GM10248 (cell line): ENCODE data around the gene GMFB.
"Not testable (repeated sequence)": the region's sequence is repeated elsewhere in the genome, so short reads cannot be mapped to it uniquely, and the experiment has no call there.

Experiments
- CTCF ChIA-PET: fragments of 300-600 bp; sonication (Branson Sonifier 250); formaldehyde crosslinking; extraction: SDS; loops from one replicate; lab custom pipeline; 2021; ENCODE audit warnings: antibody characterized with exemption; lab: Yijun Ruan, JAX
- POLR2A ChIA-PET: fragments of 350-650 bp; sonication (Branson Sonifier 250); formaldehyde crosslinking; extraction: SDS; loops from one replicate; lab custom pipeline; 2020; ENCODE audit warnings: antibody characterized with exemption; lab: Yijun Ruan, JAX
- DNase-seq: peaks from one replicate; pipeline ENCODE4 v3.0.0; 2012; ENCODE audit errors: extremely low spot score
- CTCF ChIP-seq: IDR thresholded peaks from 2 replicates; pipeline ENCODE4 v1.5.1; 2012; ENCODE audit warnings: mild to moderate bottlenecking, low read depth; ENCODE audit errors: extremely low read depth, missing control alignments, control extremely low read depth

Gene GMFB

GRCh38 chr14:54472315-54472714, 16.5 kb downstream of the GMFB start:
- no peak for TF ChIP-seq CTCF
- CTCF ChIA-PET: interaction anchor here (1.0 kb wide), 1 partner anchor 19 kb away, joined by 3 read pairs; no protein-coding TSS in a partner anchor
- POLR2A ChIA-PET: interaction anchor here (1.1 kb wide), 1 partner anchor 16 kb away, joined by 3 read pairs; no protein-coding TSS in a partner anchor
- no peak for DNase-seq

GRCh38 chr14:54471641-54472040, 17.1 kb downstream of the GMFB start:
- ChIA-PET POLR2A (interaction anchor here (1.1 kb wide), 1 partner anchor 17 kb away, joined by 3 read pairs; no protein-coding TSS in a partner anchor), CTCF (no interaction called here)
- TF ChIP-seq CTCF: no peak
- DNase-seq: no peak

- ChIA-PET POLR2A (no interaction called here), CTCF (no interaction called here)
- DNase-seq: no peak
- no peak for TF ChIP-seq CTCF
Observed at GRCh38 chr14:54470701-54471100, 18.1 kb downstream of the GMFB start.

- ChIA-PET CTCF (interaction anchor here (0.7 to 2.0 kb wide), 3 partner anchors 10 to 17 kb away, joined by 3 to 7 read pairs (median 4); no protein-coding TSS in a partner anchor), POLR2A (no interaction called here)
- no peak for DNase-seq
- TF ChIP-seq CTCF: no peak
Observed at GRCh38 chr14:54467280-54467679, 21.5 kb downstream of the GMFB start.

GRCh38 chr14:54465654-54466053, 23.1 kb downstream of the GMFB start:
- no peak for TF ChIP-seq CTCF
- ChIA-PET POLR2A (no interaction called here), CTCF (interaction anchor here (1.0 to 2.1 kb wide), 5 partner anchors 8 to 118 kb away, joined by 3 to 5 read pairs (median 4); no protein-coding TSS in a partner anchor)
- no peak for DNase-seq

- ChIA-PET POLR2A (no interaction called here), CTCF (interaction anchor here (1.2 to 1.9 kb wide), 3 partner anchors 12 to 66 kb away, joined by 3 to 9 read pairs (median 4); no protein-coding TSS in a partner anchor)
- DNase-seq: no peak
- TF ChIP-seq CTCF: no peak
Observed at GRCh38 chr14:54462048-54462447, 26.7 kb downstream of the GMFB start.

- ChIA-PET POLR2A (interaction anchor here (1.6 kb wide), 1 partner anchor 50 kb away, joined by 3 read pairs; no protein-coding TSS in a partner anchor), CTCF (interaction anchor here (2.0 kb wide), 1 partner anchor 9 kb away, joined by 5 read pairs; no protein-coding TSS in a partner anchor)
- DNase-seq: no peak
- no peak for TF ChIP-seq CTCF
Observed at GRCh38 chr14:54459106-54459505, 29.7 kb downstream of the GMFB start.

GRCh38 chr14:54458536-54458935, 30.2 kb downstream of the GMFB start:
- ChIA-PET POLR2A (interaction anchor here (1.6 kb wide), 1 partner anchor 51 kb away, joined by 3 read pairs; no protein-coding TSS in a partner anchor), CTCF (interaction anchor here (2.0 kb wide), 1 partner anchor 8 kb away, joined by 5 read pairs; no protein-coding TSS in a partner anchor)
- DNase-seq: not testable (repeated sequence)
